ENCODE results near the gene ALDH5A1.

DNA sequence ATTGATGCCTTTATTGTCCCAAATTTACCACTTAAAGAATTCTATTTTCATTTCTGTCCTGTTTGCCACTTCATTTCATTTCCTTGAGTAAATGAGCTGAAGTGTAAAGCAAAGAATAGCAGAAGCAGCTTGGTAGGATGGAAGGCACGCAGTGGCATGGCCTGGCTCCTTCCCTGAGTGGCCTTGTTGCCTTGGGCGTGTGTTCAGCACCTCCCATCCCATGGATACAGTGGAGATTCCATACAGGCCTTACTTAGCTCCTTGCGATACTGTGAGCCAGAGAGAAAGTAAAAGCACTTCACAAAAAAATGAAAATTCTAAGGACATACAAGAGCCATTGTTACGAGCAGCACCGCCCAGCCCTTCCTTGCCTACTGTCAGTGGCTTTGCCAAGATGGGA, 39.6 kb downstream of the ALDH5A1 start:
- TF ChIP-seq CTCF (conservative IDR thresholded peaks at IDR 0.05; ENCODE audit: low read length) = no peak
- no peak for TF ChIP-seq EZH2phosphoT487 (IDR thresholded peaks at IDR 0.05; ENCODE audit: borderline replicate concordance)
